K562 (cell line): ENCODE results near the gene ALKBH2. TPM values are rescaled to one million over a fixed set of nuclear protein-coding genes. Genes with fewer than 3 reads are reported as not detected.
A peak's percentile ranks its signal among the peaks of the same experiment; 100 is the strongest.

Experiments used
- CBFA2T3 ChIP-seq: fragments of 450-650 bp; IDR thresholded peaks from 2 replicates; pipeline ENCODE4 v1.6.1; 2017
- E2F3 ChIP-seq: fragments of 250-450 bp; sonication (Bioruptor Pico); IDR thresholded peaks from 2 replicates; pipeline ENCODE4 v1.4.0; 2020; ENCODE audit warnings: mild to moderate bottlenecking
- E2F4 ChIP-seq: sonication (generic); formaldehyde crosslinking; IDR thresholded peaks from 2 replicates; pipeline ENCODE4 v1.8.0; 2022; ENCODE audit warnings: mild to moderate bottlenecking, low read depth, missing genetic modification reagents
- HOXB6 ChIP-seq: fragments of 250-450 bp; sonication (Bioruptor Pico); IDR thresholded peaks from 2 replicates; pipeline ENCODE4 v1.5.1; 2022; ENCODE audit warnings: mild to moderate bottlenecking, borderline replicate concordance
- IFI16 ChIP-seq: fragments of 250-450 bp; sonication (Bioruptor Pico); IDR thresholded peaks from 2 replicates; pipeline ENCODE4 v2.1.2; 2022; ENCODE audit warnings: mild to moderate bottlenecking, inconsistent platforms
- MED1 ChIP-seq: sonication (generic); formaldehyde crosslinking; IDR thresholded peaks from 2 replicates; pipeline ENCODE4 v1.8.1; 2023; ENCODE audit warnings: missing genetic modification reagents, borderline replicate concordance
- NEUROD1 ChIP-seq: fragments of 150-350 bp; IDR thresholded peaks from 2 replicates; pipeline ENCODE4 v1.6.1; 2014; ENCODE audit warnings: borderline replicate concordance, low read length, low read depth; ENCODE audit not compliant: partially characterized antibody
- NFE2 ChIP-seq: IDR thresholded peaks from 2 replicates; pipeline ENCODE4 v1.6.1; 2014; ENCODE audit warnings: antibody characterized with exemption, low read depth
- PBX2 ChIP-seq, 2 experiments: IDR thresholded peaks in 1 of 2; conservative IDR thresholded peaks in 1 of 2; 2 replicates each; pipeline ENCODE4 v1.6.1; 2016; ENCODE audit warnings: low read depth in 2 of 2, mild to moderate bottlenecking in 1 of 2, missing compliant biosample characterization in 1 of 2, missing genetic modification characterization in 1 of 2, moderate library complexity in 1 of 2
- PURB ChIP-seq: sonication (generic); formaldehyde crosslinking; IDR thresholded peaks from 2 replicates; pipeline ENCODE4 v1.9.0; 2021; ENCODE audit warnings: low read depth, mild to moderate bottlenecking, missing genetic modification reagents
- SMARCE1 ChIP-seq: fragments of 450-650 bp; IDR thresholded peaks from 2 replicates; pipeline ENCODE4 v1.7.1; 2016; ENCODE audit warnings: mild to moderate bottlenecking
- TEAD1 ChIP-seq, 2 experiments: fragments of 450-650 bp in 1 of 2; sonication (generic) in 1 of 2; formaldehyde crosslinking; IDR thresholded peaks; 2 replicates each; pipeline versions ENCODE4 v1.4.0 to v1.8.0; 2020 to 2022; ENCODE audit warnings: mild to moderate bottlenecking in 2 of 2, missing genetic modification reagents in 1 of 2
- TSHZ1 ChIP-seq: fragments of 250-450 bp; sonication (Bioruptor Pico); IDR thresholded peaks from 2 replicates; pipeline ENCODE4 v1.4.0; 2020; ENCODE audit warnings: mild to moderate bottlenecking, moderate library complexity
- U2AF1 ChIP-seq: fragments of 200-400 bp; formaldehyde crosslinking; optimal IDR thresholded peaks from 2 replicates; pipeline ENCODE3; 2017; ENCODE audit warnings: mild to moderate bottlenecking, low read depth, low read length, moderate library complexity
- ZNF232 ChIP-seq: sonication (generic); formaldehyde crosslinking; IDR thresholded peaks from 2 replicates; pipeline ENCODE4 v1.8.0; 2022; ENCODE audit warnings: mild to moderate bottlenecking, missing genetic modification reagents
- ZNF324 ChIP-seq: fragments of 250-450 bp; sonication (Bioruptor Pico); IDR thresholded peaks from 2 replicates; pipeline ENCODE4 v1.4.0; 2020; ENCODE audit warnings: mild to moderate bottlenecking
- ZNF395 ChIP-seq: fragments of 200-800 bp; sonication (Bioruptor generic); IDR thresholded peaks from 2 replicates; pipeline ENCODE4 v1.6.1; 2017; ENCODE audit warnings: missing genetic modification characterization, missing compliant biosample characterization
- ZSCAN32 ChIP-seq: fragments of 450-650 bp; formaldehyde crosslinking; IDR thresholded peaks from 2 replicates; pipeline ENCODE4 v1.4.0; 2020; ENCODE audit warnings: mild to moderate bottlenecking, moderate library complexity
- polyA plus RNA-seq, 8 experiments: library from polyadenylated mRNA; depleted of rRNA in 4 of 8; stranded (reverse) in 5 of 8; unstranded in 3 of 8; fragments of >200 nt; fragmentation: Nextera tagmentation in 2 of 8; fragmentation: Illumina TruSeq in 1 of 8; extraction: Ambion mirVana in 2 of 8; extraction: Trizol in 1 of 8; gene quantifications; 2 replicates each; pipeline versions ENCODE4 v1.2.1 to v1.2.3, GENCODE V29; 2011 to 2014; ENCODE audit warnings: inconsistent platforms in 1 of 8, missing spikeins in 1 of 8
- total RNA-seq, 7 experiments: library from RNA; depleted of rRNA in 6 of 7; stranded (reverse); fragments of >200 nt in 6 of 7; fragmentation: Illumina TruSeq in 2 of 7; extraction: Trizol in 2 of 7; gene quantifications; 2 replicates each; pipeline versions ENCODE4 v1.2.1 to v1.2.3, GENCODE V29; 2011 to 2021; ENCODE audit warnings: low replicate concordance in 1 of 7

Gene ALKBH2
- total and polyA plus RNA-seq, 9 of the 15 experiments (the other 6 are each of a cell fraction or from before 2014, with no cell fraction given) = 5.9 to 56.1 (median 41.9) TPM

- TF ChIP-seq ZNF395 (CRISPR knock-in tag) = peak; percentile 92
- no peak for TF ChIP-seq TSHZ1 (CRISPR knock-in tag)
- TF ChIP-seq U2AF1 = no peak
- peak; percentile 78; the same call in 1 of the 2 replicates for TF ChIP-seq E2F4 (CRISPR knock-in tag)
- peak; percentile 0; the same call in 1 of the 2 replicates for TF ChIP-seq CBFA2T3
- TF ChIP-seq E2F3 = 0 out of 2 replicates have a peak, but pooled peaks have one; percentile 36
- TF ChIP-seq IFI16 (CRISPR knock-in tag) = no peak
- peak; percentile 48 for TF ChIP-seq SMARCE1
- no peak for TF ChIP-seq ZSCAN32 (CRISPR knock-in tag)
- no peak for TF ChIP-seq PBX2 (CRISPR knock-in tag; IDR thresholded peaks at IDR 0.05; ENCODE audit: low read depth)
- no peak for TF ChIP-seq PBX2 (tag; conservative IDR thresholded peaks at IDR 0.05; ENCODE audit: low read depth)
- peak in 1 of 2 experiments; percentile 89; a peak in 3 of 4 replicates for TF ChIP-seq TEAD1 (CRISPR knock-in tag; IDR thresholded peaks at IDR 0.05)
- no peak for TF ChIP-seq ZNF324 (CRISPR knock-in tag)
- TF ChIP-seq NFE2 = peak; percentile 59
- no peak for TF ChIP-seq MED1 (CRISPR knock-in tag)
- no peak for TF ChIP-seq HOXB6 (CRISPR knock-in tag)
- no peak for TF ChIP-seq PURB
- TF ChIP-seq ZNF232 (CRISPR knock-in tag) = no peak
- TF ChIP-seq NEUROD1 = peak; percentile 72
These were observed at the start of gene ALKBH2 (continued) for GRCh38 chr12:109093022-109093918.
